Renal cortex interstitium (tissue), 11 donors: ENCODE data around the gene ACMSD. TPM values are rescaled to one million over a fixed set of nuclear protein-coding genes. Genes with fewer than 3 reads are reported as not detected.
"Not testable (repeated sequence)": the region's sequence is repeated elsewhere in the genome, so short reads cannot be mapped to it uniquely, and the experiment has no call there.

ENCODE experiments used
- DNase-seq, 11 donors: peaks; one replicate each; pipeline ENCODE4 v3.0.0-alpha.2; 2013; ENCODE audit warnings: low read depth in 9 of 11, low spot score in 4 of 11; ENCODE audit errors: extremely low read depth in 1 of 11
- polyA plus RNA-seq, 3 donors: library from polyadenylated mRNA; unstranded; fragments of 120-200 nt; gene quantifications; one replicate each; pipeline ENCODE4 v1.2.1, GENCODE V29; 2013; ENCODE audit not compliant: insufficient read length in 3 of 3

The ACMSD gene
- polyA plus RNA-seq, 3 donors, result 32.6 to 43.0 (median 42.5) TPM

DNA sequence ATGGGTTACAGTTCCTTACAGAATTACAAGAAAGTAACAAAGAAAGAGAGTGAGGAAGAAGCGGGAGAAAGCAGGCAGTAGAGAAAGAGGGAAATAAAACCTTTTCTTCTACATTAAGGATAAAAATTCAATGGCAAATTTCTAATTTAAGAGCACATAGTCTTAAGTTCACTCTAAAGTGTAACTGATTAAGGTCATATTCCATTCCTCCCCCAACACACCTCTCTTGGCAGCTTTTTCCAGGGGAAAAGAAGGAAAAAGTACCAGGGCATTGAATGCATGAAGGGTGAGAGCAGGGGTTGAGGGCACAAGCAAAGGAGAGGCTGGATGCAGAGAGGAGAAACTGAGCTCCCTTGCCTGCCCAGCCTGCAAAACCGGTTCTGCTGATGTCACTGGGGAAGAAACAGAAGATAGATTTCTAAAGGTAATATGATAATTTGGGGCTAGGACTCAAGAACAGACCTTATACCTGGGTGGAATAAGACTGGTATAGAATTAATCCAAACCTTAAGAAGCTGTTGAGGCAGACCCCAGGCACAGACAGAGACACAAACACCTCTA, 4.6 kb downstream of the ACMSD start:
- DNase-seq, result no peak

DNA sequence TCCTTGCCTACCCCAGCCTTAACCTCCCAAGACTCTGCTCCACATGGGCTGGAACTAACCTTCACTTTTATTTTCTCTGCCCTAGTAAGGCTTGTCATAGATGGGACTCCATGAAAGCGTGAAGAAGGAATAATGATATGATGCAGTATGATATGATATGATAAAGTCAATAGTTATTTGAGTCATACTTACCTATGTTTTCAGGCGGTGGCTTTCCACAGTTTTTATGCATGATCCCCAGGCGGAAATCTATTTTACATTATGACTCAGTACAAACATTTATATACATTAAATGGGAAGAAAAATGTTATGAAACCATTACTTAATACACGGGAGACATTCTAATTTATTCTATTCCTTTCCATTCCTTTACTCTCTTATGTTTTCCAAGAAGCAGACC, 5.6 kb downstream of the ACMSD start:
- no peak for DNase-seq

DNA sequence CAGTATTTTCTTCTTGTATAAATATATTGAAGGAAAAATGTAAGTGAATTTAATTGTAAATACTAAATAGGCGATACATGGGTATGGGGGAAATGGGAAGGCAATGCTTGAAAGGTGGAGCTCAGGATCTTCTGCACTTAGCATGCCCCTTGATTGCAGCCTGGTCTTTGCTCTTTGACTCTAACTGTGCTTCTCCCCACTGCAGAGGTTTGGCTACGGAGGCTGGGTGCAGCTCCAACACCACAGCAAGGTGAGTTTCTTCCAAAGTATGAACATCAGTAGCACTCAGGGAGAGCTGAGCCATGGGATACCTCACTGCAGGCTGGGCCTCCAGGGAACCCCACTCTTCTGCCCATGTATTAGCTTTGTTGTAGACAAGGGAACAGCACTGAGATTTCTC, 6.6 kb downstream of the ACMSD start:
- no peak for DNase-seq

DNA sequence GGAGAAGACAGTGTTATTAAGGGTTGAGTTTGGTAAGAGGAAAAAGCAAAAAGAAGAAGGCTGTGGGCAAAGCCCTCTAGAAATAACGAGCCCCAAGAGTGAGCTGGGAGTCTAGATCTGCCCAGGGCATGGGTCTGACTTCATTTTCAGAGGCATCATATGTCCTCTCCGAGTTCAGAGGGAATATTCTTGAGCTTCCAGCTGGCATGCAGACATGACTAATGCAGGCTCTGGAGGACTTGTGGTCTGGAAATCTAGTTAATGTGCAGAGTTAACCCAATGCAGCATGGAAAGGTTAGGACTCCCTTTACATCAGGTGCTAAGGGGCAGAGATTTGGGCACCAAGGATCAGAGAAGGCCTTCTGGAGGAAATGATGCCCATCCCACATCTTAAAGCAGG, 7.3 kb downstream of the ACMSD start:
- DNase-seq, result no peak

DNA sequence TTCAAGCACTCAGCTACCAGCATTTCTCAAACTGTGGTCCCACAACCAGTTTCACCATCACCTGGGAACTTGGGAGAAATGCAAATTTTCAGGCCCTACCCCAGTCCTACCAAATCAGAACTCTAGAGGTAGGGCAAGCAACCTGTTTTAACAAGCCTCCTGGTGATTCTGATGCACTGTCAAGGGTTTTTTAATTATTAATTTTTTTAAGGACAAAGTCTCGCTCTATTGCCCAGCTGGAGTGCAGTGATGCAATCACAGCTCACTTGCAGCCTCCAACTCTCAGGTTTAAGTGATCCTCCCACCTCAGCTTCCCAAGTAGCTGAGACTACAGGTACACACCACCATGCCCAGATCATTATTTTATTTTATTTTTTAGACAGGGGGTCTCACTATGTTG, 7.8 kb downstream of the ACMSD start:
- no peak for DNase-seq

DNA sequence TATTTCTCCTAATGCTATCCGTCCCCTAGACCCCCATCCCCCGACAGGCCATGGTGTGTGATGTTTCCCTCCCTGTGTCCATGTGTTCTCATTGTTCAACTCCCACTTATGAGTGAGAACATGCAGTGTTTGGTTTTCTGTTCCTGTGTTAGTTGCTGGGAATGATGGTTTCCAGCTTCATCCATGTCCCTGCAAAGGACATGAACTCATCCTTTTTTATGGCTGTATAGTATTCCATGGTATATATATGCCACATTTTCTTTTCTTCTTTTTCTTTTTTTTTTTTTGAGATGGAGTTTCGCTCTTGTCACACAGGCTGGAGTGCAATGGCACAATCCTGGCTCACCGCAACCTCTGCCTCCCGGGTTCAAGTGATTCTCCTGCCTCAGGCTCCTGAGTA, 9.2 kb downstream of the ACMSD start:
- DNase-seq, result not testable (repeated sequence)

DNA sequence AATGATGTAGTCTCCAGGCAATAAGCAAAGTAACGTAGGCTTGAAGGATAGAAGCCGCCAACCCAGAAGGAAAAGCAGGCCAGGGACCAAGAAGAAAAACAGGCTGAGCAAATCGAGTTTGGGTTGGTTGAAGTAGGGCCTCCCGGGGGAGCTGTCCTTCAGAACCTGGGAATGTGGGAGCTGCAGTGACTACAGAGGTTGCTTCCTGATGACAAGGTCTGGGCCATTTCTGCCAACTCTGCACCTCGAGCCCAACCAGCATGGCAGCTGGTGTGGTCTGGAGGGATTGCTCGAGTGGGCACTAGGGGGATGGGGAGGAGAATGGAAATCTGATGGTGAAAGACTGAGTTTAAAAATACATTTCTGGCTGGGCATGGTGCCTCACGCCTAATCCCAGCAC, 14.1 kb downstream of the ACMSD start:
- DNase-seq, result no peak

DNA sequence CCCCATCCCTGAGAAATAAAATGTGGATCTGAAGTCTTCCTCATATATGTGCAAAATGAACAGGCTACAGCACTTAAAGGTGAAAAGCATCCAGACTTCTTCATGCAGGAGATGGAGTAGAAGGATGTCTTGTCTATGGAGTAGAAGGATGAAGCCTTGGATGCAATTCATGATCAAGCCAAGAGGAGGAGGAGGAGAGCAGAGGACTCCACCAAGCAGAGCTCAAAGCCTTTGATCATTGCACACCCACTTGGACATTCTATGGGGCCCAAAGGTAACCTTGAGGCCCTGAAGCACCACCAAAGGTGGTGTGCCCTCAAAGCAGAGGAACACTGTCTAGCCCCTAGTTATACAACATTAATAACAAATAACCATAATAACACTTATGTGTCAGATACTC, 17.3 kb downstream of the ACMSD start:
- DNase-seq, result no peak

DNA sequence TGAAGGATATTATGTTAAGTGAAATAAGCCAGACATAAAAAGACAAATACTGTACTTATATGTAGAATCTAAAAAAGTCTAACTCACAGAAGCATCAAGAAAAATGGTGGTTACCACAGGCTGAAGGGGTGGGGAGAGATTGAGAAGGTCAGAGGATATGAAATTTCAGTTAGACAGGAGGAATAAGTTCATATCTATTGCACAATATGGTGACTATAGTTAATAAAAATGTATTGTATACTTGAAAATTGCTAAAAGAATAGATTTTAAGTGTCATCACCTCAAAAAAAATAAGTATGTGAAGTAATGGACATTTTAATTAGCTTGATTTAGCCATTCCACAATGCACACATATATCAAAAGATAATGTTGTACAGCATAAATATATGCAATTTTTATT, 19.8 kb downstream of the ACMSD start:
- no peak for DNase-seq

DNA sequence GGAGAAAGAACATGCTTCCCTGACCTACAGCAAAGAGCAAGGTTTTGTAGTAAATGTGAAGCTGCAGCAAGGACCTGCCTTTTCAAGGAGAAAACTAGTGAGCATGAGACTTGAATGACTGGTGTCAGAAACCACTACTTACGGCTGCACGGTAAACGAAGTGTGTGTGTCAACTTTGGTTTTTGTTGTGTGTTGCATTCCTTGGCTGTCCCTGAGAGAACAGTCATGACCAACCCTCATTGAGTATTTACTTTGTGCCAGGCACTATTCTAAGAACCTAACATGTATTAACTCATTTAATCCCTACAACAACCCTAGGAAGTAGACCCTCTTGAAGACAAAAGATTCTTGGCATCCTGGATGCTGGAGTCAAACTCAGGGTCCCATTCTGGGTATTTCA, 22.8 kb downstream of the ACMSD start:
- no peak for DNase-seq

DNA sequence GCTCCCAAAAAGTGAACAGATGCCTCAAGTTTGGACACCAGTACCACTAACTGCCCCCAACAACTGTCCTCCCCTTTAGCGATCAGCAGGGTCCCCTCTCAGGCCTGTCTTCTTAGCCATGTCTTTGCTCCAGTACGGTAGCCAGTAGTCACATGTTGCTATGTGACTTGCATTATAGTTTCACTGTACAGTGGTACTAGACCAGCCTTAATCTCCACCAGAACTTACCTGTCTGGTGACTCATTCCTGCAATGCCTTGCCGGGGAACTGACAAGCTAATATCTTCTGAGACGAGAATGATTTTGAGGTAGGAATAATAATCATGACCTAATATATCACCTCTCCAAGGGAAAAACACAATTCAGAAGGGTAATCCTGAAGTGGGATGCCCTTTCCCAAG, 23.7 kb downstream of the ACMSD start:
- no peak for DNase-seq

DNA sequence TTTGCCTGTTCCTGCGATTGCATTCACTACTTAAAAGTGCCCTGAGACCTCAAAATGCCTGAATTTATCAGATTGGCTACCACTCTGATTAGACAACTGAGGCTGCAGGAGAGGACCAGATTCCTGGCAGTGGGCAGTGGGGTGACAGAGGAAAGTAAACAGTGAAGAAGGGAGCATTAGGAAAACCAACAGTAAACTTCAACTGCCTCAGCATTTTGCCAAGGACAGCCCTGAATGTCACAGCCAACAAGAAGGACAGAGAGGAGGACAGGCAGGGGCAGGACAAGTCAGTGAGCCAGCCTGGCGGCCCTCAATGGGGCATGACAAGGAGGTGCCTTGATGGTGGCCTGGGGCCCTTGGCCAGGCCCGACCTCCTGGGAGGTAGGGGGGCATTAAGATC, 24.3 kb downstream of the ACMSD start:
- no peak for DNase-seq

DNA sequence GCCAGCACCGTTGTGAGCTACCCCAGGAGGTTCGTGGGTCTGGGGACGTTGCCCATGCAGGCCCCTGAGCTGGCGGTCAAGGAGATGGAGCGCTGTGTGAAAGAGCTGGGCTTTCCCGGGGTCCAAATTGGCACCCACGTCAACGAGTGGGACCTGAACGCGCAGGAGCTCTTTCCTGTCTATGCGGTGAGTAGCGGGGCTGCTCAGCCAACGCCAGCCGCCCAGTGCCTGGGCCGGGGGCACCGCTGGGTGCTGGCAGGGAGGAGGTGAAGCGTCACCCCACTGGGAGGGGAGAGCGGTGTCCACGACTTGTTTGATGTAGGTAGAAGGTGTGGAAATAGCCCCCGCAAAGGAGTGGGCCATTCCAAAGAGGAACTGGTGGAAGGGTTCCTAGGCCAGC, 25.0 kb downstream of the ACMSD start:
- DNase-seq, result no peak

DNA sequence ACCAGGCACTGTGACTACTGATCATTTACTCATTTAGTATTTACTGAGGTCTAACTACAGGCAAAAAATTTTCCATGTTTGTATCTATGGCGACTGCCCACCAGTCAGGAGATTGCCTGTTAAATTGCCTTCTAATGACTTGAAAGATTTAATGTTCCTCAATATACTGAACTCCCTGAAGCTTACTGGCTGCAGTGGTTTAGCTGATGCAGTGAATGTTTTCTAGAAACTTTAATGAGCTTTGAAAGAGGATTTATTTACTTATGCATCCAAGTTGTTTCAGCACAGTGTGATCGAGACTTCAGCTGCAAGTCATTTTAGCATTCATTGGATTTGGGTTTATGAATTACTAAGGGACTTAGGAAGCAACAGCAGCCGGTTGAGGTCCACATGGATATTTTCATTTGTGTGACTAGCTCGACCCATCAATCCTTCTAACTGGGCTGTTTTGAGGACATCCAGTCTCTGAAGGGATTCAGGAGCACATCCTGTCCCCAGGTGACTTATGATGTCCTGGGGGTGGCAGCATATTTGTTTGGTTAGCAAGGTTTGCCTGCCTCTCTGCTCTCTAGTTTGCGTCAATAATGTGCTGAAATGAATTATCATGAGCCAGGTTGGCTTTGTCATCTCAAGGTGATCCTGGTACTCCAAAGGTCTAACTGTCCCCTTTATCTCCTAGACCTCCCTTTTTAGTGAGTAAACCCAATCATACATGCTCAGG, 26.8 kb downstream of the ACMSD start:
- no peak for DNase-seq

DNA sequence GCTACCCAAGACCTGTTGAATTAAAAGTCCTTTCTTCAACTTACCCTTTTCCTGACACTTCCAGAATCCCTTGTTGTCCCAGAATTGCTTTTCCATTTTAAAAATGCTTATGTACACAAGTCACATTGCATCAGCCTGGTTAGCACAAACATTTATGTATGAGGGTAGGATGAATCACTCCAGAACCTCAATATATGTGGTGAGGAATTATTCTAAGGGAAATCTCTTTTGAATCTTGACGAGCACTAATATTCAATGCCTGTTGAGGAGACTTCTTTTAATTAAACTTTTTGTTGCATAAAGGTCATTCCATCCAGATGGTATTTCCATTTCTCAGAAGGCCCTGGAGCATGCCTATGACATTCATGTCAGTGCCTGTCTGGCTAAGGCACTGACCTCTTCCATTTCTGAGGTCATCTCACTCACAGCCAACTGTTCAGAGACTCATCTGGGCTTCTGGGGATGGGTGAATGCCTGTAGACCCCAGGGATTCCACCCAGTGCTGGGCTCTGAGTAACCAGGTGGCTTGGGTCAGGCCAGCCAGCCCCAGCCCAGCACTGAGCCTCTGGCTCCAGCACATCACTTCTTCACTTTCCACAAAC, 28.2 kb downstream of the ACMSD start:
- DNase-seq, result no peak

DNA sequence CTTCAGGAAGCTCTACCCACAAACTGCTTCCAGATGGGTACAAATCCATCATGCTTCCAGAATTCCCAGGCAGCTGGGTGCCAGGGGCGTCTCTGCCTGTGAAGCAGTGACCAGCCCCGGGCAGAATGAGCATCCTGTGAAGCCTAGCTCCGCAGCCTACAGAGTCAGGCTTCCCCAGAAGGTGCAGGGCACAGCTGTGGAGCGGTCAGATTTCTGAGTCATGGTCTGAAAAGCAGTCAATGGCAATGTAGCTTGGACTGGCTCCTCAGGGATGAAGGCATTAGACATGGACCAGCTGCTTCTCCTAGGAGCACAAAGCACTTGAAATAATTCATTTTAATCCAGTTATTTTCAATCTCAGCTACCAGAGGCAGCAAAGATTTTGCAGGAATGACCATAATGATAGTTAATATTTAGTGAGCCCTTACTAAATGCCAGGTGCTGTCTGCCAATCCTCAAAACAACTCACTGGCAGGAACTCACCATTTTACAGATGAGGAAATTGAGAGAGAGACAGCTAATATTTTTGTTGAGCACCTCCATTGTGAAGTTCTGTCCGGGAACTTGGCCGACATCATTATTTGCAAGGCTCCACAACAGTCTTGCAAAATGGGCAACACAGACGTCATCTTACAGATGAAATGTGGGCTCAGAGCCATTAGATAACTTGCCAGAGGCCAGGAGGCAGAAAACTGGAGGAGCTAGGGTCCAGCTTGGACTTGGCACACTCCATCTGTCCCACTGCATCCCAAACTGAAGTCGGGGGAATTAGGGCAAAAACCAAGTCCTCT, 31.7 kb downstream of the ACMSD start:
- no peak for DNase-seq

DNA sequence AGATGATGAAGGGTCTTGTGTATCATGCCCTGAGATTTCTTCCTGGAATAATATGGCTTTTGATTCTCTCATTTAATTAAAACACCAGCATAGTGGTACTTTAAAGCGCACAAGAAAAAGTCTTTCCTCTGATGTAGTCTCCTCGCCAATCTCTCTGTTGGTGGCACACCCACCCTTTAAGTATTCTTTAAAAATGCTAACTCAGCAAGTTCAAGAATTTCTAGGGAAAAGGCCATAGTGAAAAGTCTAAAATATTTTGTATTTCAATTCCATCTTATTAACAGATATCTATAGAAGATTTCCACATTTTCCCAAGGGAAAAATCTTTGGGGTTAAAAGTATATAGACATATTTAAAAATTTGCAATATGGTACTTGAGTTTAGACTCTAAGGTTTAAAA, 34.7 kb downstream of the ACMSD start:
- DNase-seq, result no peak

DNA sequence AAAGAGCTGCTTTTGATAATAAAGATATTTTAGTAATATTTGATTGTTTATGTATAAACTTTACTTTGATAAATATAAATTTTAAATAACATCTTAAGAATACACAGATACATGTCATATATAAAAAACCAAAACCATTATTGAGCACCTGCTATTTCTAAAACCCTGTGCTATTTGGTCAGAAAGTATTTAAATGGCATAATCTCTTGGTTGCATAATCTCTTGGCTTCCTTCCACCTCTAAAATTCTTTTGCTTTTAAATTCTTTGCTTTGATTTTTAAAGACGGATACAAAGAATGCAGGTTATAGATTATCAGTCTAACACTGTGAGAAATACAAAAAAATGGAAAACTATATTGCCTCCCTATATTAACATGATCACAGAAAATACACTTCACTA, 36.9 kb downstream of the ACMSD start:
- DNase-seq, result no peak

DNA sequence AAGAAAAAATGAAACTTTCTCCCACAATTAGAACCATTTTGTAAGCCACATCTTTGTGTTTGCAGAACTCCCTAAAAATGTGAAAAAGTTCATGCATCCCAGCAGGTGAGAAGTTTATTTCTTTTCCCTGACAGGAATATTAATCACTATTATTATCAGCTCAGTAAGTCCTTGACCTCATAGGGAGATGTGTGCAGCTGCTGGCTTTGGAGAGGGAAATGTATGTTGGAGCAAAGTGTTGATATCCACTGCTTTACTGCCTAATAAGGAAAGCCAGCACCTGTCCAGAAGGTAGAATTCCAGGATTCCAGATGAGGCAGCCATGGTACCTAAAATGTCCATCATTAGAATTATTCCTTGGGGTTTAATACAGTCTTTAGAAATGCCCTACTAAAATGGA, 44.4 kb downstream of the ACMSD start:
- no peak for DNase-seq
